HG03103 (cell line): Measurements from ENCODE around the gene YJU2.
"Not testable (repeated sequence)": the region's sequence is repeated elsewhere in the genome, so short reads cannot be mapped to it uniquely, and the experiment has no call there.

Experiments
- ATAC-seq: cut with Tn5 transposase; IDR thresholded peaks from one replicate; pipeline ENCODE4 v1.9.1; 2021; ENCODE audit warnings: low read depth; ENCODE audit not compliant: unreplicated experiment

The YJU2 gene

GRCh38 chr19:4267101-4267900 lies 20.4 kb downstream of the YJU2 start:
- no peak for ATAC-seq

- no peak for ATAC-seq
Observed at GRCh38 chr19:4267901-4268815, 21.3 kb downstream of the YJU2 start.

- ATAC-seq, result no peak
Observed at GRCh38 chr19:4268816-4269430, 22.0 kb downstream of the YJU2 start.

- no peak for ATAC-seq
Observed at GRCh38 chr19:4272894-4273293, 26.0 kb downstream of the YJU2 start.

GRCh38 chr19:4274321-4274686 lies 27.4 kb downstream of the YJU2 start:
- ATAC-seq, result not testable (repeated sequence)

GRCh38 chr19:4277191-4277696 lies 30.4 kb downstream of the YJU2 start:
- no peak for ATAC-seq

GRCh38 chr19:4278010-4278409 lies 31.1 kb downstream of the YJU2 start:
- no peak for ATAC-seq

GRCh38 chr19:4278419-4279266 lies 31.8 kb downstream of the YJU2 start, which contains the start of gene SHD:
Gene SHD (plus strand): TSS chr19:4279266. CDS start chr19:4280064, 798 bp downstream.
- no peak for ATAC-seq

GRCh38 chr19:4279267-4279529 lies 32.3 kb downstream of the YJU2 start:
- ATAC-seq, result no peak

- ATAC-seq, result no peak
Observed at GRCh38 chr19:4279530-4280422, 32.9 kb downstream of the YJU2 start.

GRCh38 chr19:4284176-4284958 lies 37.5 kb downstream of the YJU2 start:
- no peak for ATAC-seq

- no peak for ATAC-seq
Observed at GRCh38 chr19:4284974-4285373, 38.1 kb downstream of the YJU2 start.

GRCh38 chr19:4286141-4286540 lies 39.3 kb downstream of the YJU2 start:
- not testable (repeated sequence) for ATAC-seq

GRCh38 chr19:4288091-4288777 lies 41.4 kb downstream of the YJU2 start:
- ATAC-seq, result no peak

GRCh38 chr19:4291184-4291732 lies 44.4 kb downstream of the YJU2 start:
- no peak for ATAC-seq

GRCh38 chr19:4292515-4292914 lies 45.6 kb downstream of the YJU2 start:
- ATAC-seq, result no peak

GRCh38 chr19:4294389-4294788 lies 47.5 kb downstream of the YJU2 start:
- no peak for ATAC-seq
